ENCODE data around the gene PCSK2. TPM values are rescaled to one million over a fixed set of nuclear protein-coding genes. Genes with fewer than 3 reads are reported as not detected.

PCSK2 gene
- polyA plus RNA-seq, 1 donor, result 2.8 TPM

GRCh38 chr20:17457079-17457478, 230.2 kb downstream of the PCSK2 start:
- no CpG with 5 or more reads among the region's 1 CpG for WGBS (ENCODE audit: insufficient coverage, low lambda C conversion rate)
- peaks cover 5% of the 10 kb centered on the region for H3K27me3 ChIP-seq (ENCODE audit: control insufficient read depth, insufficient read depth, low read length)
- H3K4me3 ChIP-seq (ENCODE audit: low read length), result no peak overlapping the region
- DNase-seq, result no peak
- H3K4me1 ChIP-seq (ENCODE audit: control insufficient read depth, insufficient read depth, low read length), result no peaks in the 10 kb centered on the region
- H3K36me3 ChIP-seq (ENCODE audit: control insufficient read depth, insufficient read depth, low read length), result no peaks in the 10 kb centered on the region
- H3K9me3 ChIP-seq (ENCODE audit: control insufficient read depth, low read depth, low read length), result no peaks in the 10 kb centered on the region
- no peak overlapping the region for H3K27ac ChIP-seq (ENCODE audit: low read length)

- Histone ChIP-seq H3K27ac (ENCODE audit: low read length) (no peak overlapping the region), H3K4me3 (ENCODE audit: low read length) (no peak overlapping the region), H3K36me3 (ENCODE audit: control insufficient read depth, insufficient read depth, low read length) (no peaks in the 10 kb centered on the region), H3K27me3 (ENCODE audit: control insufficient read depth, insufficient read depth, low read length) (peaks cover 2% of the 10 kb centered on the region), H3K4me1 (ENCODE audit: control insufficient read depth, insufficient read depth, low read length) (no peaks in the 10 kb centered on the region), H3K9me3 (ENCODE audit: control insufficient read depth, low read depth, low read length) (no peaks in the 10 kb centered on the region)
- WGBS (ENCODE audit: insufficient coverage, low lambda C conversion rate), result 100% methylated on average over 2 of the region's 6 CpGs
- no peak for DNase-seq
These were observed 230.8 kb downstream of the PCSK2 start for GRCh38 chr20:17457588-17458190.

GRCh38 chr20:17460119-17460518, 233.3 kb downstream of the PCSK2 start:
- WGBS (ENCODE audit: insufficient coverage, low lambda C conversion rate), result 63% methylated on average over 1 of the region's 2 CpGs
- H3K27ac ChIP-seq (ENCODE audit: low read length), result no peak overlapping the region
- H3K9me3 ChIP-seq (ENCODE audit: control insufficient read depth, low read depth, low read length), result no peaks in the 10 kb centered on the region
- no peaks in the 10 kb centered on the region for H3K4me1 ChIP-seq (ENCODE audit: control insufficient read depth, insufficient read depth, low read length)
- no peak overlapping the region for H3K4me3 ChIP-seq (ENCODE audit: low read length)
- no peak for DNase-seq
- H3K36me3 ChIP-seq (ENCODE audit: control insufficient read depth, insufficient read depth, low read length), result no peaks in the 10 kb centered on the region
- H3K27me3 ChIP-seq (ENCODE audit: control insufficient read depth, insufficient read depth, low read length), result peaks cover 2% of the 10 kb centered on the region

GRCh38 chr20:17461941-17462340, 235.1 kb downstream of the PCSK2 start:
- H3K4me3 ChIP-seq (ENCODE audit: low read length), result no peak overlapping the region
- H3K36me3 ChIP-seq (ENCODE audit: control insufficient read depth, insufficient read depth, low read length), result no peaks in the 10 kb centered on the region
- no peaks in the 10 kb centered on the region for H3K4me1 ChIP-seq (ENCODE audit: control insufficient read depth, insufficient read depth, low read length)
- H3K27ac ChIP-seq (ENCODE audit: low read length), result no peak overlapping the region
- no peaks in the 10 kb centered on the region for H3K9me3 ChIP-seq (ENCODE audit: control insufficient read depth, low read depth, low read length)
- DNase-seq, result no peak
- WGBS (ENCODE audit: insufficient coverage, low lambda C conversion rate), result 80% methylated on average over 1 of the region's 3 CpGs
- peaks cover 2% of the 10 kb centered on the region for H3K27me3 ChIP-seq (ENCODE audit: control insufficient read depth, insufficient read depth, low read length)

- Histone ChIP-seq H3K36me3 (ENCODE audit: control insufficient read depth, insufficient read depth, low read length) (no peaks in the 10 kb centered on the region), H3K9me3 (ENCODE audit: control insufficient read depth, low read depth, low read length) (no peaks in the 10 kb centered on the region), H3K27me3 (ENCODE audit: control insufficient read depth, insufficient read depth, low read length) (no peaks in the 10 kb centered on the region), H3K27ac (ENCODE audit: low read length) (no peak overlapping the region), H3K4me3 (ENCODE audit: low read length) (no peak overlapping the region), H3K4me1 (ENCODE audit: control insufficient read depth, insufficient read depth, low read length) (no peaks in the 10 kb centered on the region)
- DNase-seq, result no peak
- no CpG with 5 or more reads among the region's 1 CpG for WGBS (ENCODE audit: insufficient coverage, low lambda C conversion rate)
These were observed 236.9 kb downstream of the PCSK2 start for GRCh38 chr20:17463711-17464110.

GRCh38 chr20:17465236-17465635, 238.4 kb downstream of the PCSK2 start:
- Histone ChIP-seq H3K4me1 (ENCODE audit: control insufficient read depth, insufficient read depth, low read length) (no peaks in the 10 kb centered on the region), H3K9me3 (ENCODE audit: control insufficient read depth, low read depth, low read length) (no peaks in the 10 kb centered on the region), H3K27me3 (ENCODE audit: control insufficient read depth, insufficient read depth, low read length) (no peaks in the 10 kb centered on the region), H3K36me3 (ENCODE audit: control insufficient read depth, insufficient read depth, low read length) (no peaks in the 10 kb centered on the region), H3K4me3 (ENCODE audit: low read length) (no peak overlapping the region), H3K27ac (ENCODE audit: low read length) (no peak overlapping the region)
- no peak for DNase-seq
- WGBS (ENCODE audit: insufficient coverage, low lambda C conversion rate), result no CpG with 5 or more reads among the region's 10 CpGs

GRCh38 chr20:17466641-17467040, 239.8 kb downstream of the PCSK2 start:
- H3K9me3 ChIP-seq (ENCODE audit: control insufficient read depth, low read depth, low read length), result no peaks in the 10 kb centered on the region
- 100% methylated on average over 1 of the region's 7 CpGs for WGBS (ENCODE audit: insufficient coverage, low lambda C conversion rate)
- no peak overlapping the region for H3K27ac ChIP-seq (ENCODE audit: low read length)
- DNase-seq, result no peak
- no peaks in the 10 kb centered on the region for H3K36me3 ChIP-seq (ENCODE audit: control insufficient read depth, insufficient read depth, low read length)
- no peaks in the 10 kb centered on the region for H3K4me1 ChIP-seq (ENCODE audit: control insufficient read depth, insufficient read depth, low read length)
- no peaks in the 10 kb centered on the region for H3K27me3 ChIP-seq (ENCODE audit: control insufficient read depth, insufficient read depth, low read length)
- no peak overlapping the region for H3K4me3 ChIP-seq (ENCODE audit: low read length)

GRCh38 chr20:17467120-17467655, 240.3 kb downstream of the PCSK2 start:
- Histone ChIP-seq H3K27me3 (ENCODE audit: control insufficient read depth, insufficient read depth, low read length) (no peaks in the 10 kb centered on the region), H3K9me3 (ENCODE audit: control insufficient read depth, low read depth, low read length) (no peaks in the 10 kb centered on the region), H3K36me3 (ENCODE audit: control insufficient read depth, insufficient read depth, low read length) (no peaks in the 10 kb centered on the region), H3K27ac (ENCODE audit: low read length) (no peak overlapping the region), H3K4me1 (ENCODE audit: control insufficient read depth, insufficient read depth, low read length) (no peaks in the 10 kb centered on the region), H3K4me3 (ENCODE audit: low read length) (no peak overlapping the region)
- 100% methylated on average over 1 of the region's 4 CpGs for WGBS (ENCODE audit: insufficient coverage, low lambda C conversion rate)
- no peak for DNase-seq

GRCh38 chr20:17468073-17468840, 241.4 kb downstream of the PCSK2 start:
- no peak overlapping the region for H3K27ac ChIP-seq (ENCODE audit: low read length)
- H3K9me3 ChIP-seq (ENCODE audit: control insufficient read depth, low read depth, low read length), result no peaks in the 10 kb centered on the region
- H3K4me1 ChIP-seq (ENCODE audit: control insufficient read depth, insufficient read depth, low read length), result no peaks in the 10 kb centered on the region
- DNase-seq, result no peak
- no CpG with 5 or more reads among the region's 24 CpGs for WGBS (ENCODE audit: insufficient coverage, low lambda C conversion rate)
- H3K36me3 ChIP-seq (ENCODE audit: control insufficient read depth, insufficient read depth, low read length), result no peaks in the 10 kb centered on the region
- no peaks in the 10 kb centered on the region for H3K27me3 ChIP-seq (ENCODE audit: control insufficient read depth, insufficient read depth, low read length)
- no peak overlapping the region for H3K4me3 ChIP-seq (ENCODE audit: low read length)

- DNase-seq, result no peak
- no peaks in the 10 kb centered on the region for H3K36me3 ChIP-seq (ENCODE audit: control insufficient read depth, insufficient read depth, low read length)
These were observed 242.6 kb downstream of the PCSK2 start for GRCh38 chr20:17469246-17470030.

More at GRCh38 chr20:17469246-17470030, 242.6 kb downstream of the PCSK2 start:
- H3K4me1 ChIP-seq (ENCODE audit: control insufficient read depth, insufficient read depth, low read length), result no peaks in the 10 kb centered on the region
- H3K27me3 ChIP-seq (ENCODE audit: control insufficient read depth, insufficient read depth, low read length), result no peaks in the 10 kb centered on the region
- H3K27ac ChIP-seq (ENCODE audit: low read length), result no peak overlapping the region
- H3K4me3 ChIP-seq (ENCODE audit: low read length), result no peak overlapping the region
- no peaks in the 10 kb centered on the region for H3K9me3 ChIP-seq (ENCODE audit: control insufficient read depth, low read depth, low read length)
- WGBS (ENCODE audit: insufficient coverage, low lambda C conversion rate), result no CpG with 5 or more reads among the region's 7 CpGs

Measured in large intestine (tissue), 3 donors.